Right hindlimb (tissue), 1 donor: ENCODE results near the gene ITGB1BP1.
A peak's percentile ranks its signal among the peaks of the same experiment; 100 is the strongest.
"Not testable (repeated sequence)": the region's sequence is repeated elsewhere in the genome, so short reads cannot be mapped to it uniquely, and the experiment has no call there.

Source experiments
- DNase-seq: peaks from one replicate; pipeline ENCODE4 v3.0.0-alpha.2; 2018

The ITGB1BP1 gene

GRCh38 chr2:9400268-9401058 is 22.9 kb downstream of the ITGB1BP1 start:
- DNase-seq = no peak

- peak; percentile 53 for DNase-seq
These were observed 24.2 kb downstream of the ITGB1BP1 start for GRCh38 chr2:9398881-9399780.

GRCh38 chr2:9398251-9398650 is 25.1 kb downstream of the ITGB1BP1 start:
- DNase-seq = not testable (repeated sequence)

GRCh38 chr2:9397201-9397600 is 26.1 kb downstream of the ITGB1BP1 start:
- no peak for DNase-seq

- no peak for DNase-seq
These were observed 28.5 kb downstream of the ITGB1BP1 start for GRCh38 chr2:9394816-9395215.

- DNase-seq = peak; percentile 55
These were observed 30.2 kb downstream of the ITGB1BP1 start for GRCh38 chr2:9392898-9393765.

GRCh38 chr2:9391961-9392720 is 31.2 kb downstream of the ITGB1BP1 start:
- DNase-seq = no peak

GRCh38 chr2:9390991-9391390 is 32.3 kb downstream of the ITGB1BP1 start:
- no peak for DNase-seq

- no peak for DNase-seq
These were observed 33.0 kb downstream of the ITGB1BP1 start for GRCh38 chr2:9390151-9390850.

- DNase-seq = no peak
These were observed 34.1 kb downstream of the ITGB1BP1 start for GRCh38 chr2:9388950-9389911.

GRCh38 chr2:9388199-9388681 is 35.1 kb downstream of the ITGB1BP1 start:
- DNase-seq = no peak

GRCh38 chr2:9385841-9386240 is 37.5 kb downstream of the ITGB1BP1 start:
- DNase-seq = no peak

GRCh38 chr2:9384521-9384920 is 38.8 kb downstream of the ITGB1BP1 start:
- DNase-seq = no peak

GRCh38 chr2:9382604-9383235 is 40.6 kb downstream of the ITGB1BP1 start:
- no peak for DNase-seq

- no peak for DNase-seq
These were observed 42.4 kb downstream of the ITGB1BP1 start for GRCh38 chr2:9380702-9381628.

- DNase-seq = no peak
These were observed 44.0 kb downstream of the ITGB1BP1 start for GRCh38 chr2:9379391-9379755.

- peak; percentile 45 for DNase-seq
These were observed 44.6 kb downstream of the ITGB1BP1 start for GRCh38 chr2:9378433-9379390.
